ENCODE data around the gene ERGIC1. TPM values are rescaled to one million over a fixed set of nuclear protein-coding genes. Genes with fewer than 3 reads are reported as not detected.

The ERGIC1 gene
- total and polyA plus RNA-seq, 8 donors, result 54.5 to 293 (median 104) TPM

DNA sequence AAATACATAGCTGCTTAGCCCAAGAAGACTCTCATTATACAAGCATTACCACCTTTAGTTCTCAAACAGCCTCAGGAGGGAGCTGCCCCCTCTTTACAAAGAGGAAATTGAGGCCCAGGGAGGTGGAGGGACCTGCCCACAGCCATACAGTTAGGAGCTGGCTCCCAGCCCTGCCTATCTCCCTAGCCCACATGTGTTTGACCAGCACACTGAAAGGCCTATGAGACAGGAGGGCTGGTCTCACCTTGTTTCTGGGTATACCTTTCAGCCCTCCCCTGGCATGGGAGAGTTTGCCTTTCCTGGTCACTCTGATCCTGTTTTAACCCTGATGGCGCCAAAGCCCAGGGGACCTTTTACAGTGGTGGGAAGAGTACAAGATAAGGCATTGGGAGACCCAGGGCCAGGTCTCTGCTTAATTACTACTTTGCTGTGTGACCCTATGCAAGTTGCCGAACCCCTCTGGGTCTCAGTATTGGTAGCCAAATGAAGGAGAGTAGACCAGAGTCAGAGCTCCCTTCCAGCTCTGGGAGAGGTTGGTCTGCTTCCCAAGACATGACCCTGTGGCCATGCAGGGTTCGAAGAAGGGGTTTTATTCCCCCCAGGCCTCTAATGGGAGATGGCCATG, 64.3 kb downstream of the ERGIC1 start:
- intact Hi-C loops (cut with DNase I; ENCODE audit: low total_unique reads), result no loop called here
- Histone ChIP-seq H3K27me3 (no peaks in the 10 kb centered on the region), H3K27ac (peak overlapping the region; percentile 20 to 98 (median 93)), H3K4me1 (peaks cover 38 to 90% (median 60%) of the 10 kb centered on the region in 4 donors), H3K4me3 (no peak overlapping the region), H3K36me3 (peaks cover 7 to 35% (median 18%) of the 10 kb centered on the region in 4 donors), H3K9me3 (no peaks in the 10 kb centered on the region)
- DNase-seq, result no peak
- WGBS, 5 donors, result 79 to 96% (median 87%) methylated on average over 3 of the region's 3 CpGs
- TF ChIP-seq POLR2AphosphoS5 (IDR thresholded peaks at IDR 0.05), result no peak
- TF ChIP-seq EP300 (IDR thresholded peaks at IDR 0.05), result no peak
- no peak for TF ChIP-seq POLR2A (IDR thresholded peaks at IDR 0.05)
- TF ChIP-seq, protein P1, sequence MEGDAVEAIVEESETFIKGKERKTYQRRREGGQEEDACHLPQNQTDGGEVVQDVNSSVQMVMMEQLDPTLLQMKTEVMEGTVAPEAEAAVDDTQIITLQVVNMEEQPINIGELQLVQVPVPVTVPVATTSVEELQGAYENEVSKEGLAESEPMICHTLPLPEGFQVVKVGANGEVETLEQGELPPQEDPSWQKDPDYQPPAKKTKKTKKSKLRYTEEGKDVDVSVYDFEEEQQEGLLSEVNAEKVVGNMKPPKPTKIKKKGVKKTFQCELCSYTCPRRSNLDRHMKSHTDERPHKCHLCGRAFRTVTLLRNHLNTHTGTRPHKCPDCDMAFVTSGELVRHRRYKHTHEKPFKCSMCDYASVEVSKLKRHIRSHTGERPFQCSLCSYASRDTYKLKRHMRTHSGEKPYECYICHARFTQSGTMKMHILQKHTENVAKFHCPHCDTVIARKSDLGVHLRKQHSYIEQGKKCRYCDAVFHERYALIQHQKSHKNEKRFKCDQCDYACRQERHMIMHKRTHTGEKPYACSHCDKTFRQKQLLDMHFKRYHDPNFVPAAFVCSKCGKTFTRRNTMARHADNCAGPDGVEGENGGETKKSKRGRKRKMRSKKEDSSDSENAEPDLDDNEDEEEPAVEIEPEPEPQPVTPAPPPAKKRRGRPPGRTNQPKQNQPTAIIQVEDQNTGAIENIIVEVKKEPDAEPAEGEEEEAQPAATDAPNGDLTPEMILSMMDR (IDR thresholded peaks at IDR 0.05), result no peak

DNA sequence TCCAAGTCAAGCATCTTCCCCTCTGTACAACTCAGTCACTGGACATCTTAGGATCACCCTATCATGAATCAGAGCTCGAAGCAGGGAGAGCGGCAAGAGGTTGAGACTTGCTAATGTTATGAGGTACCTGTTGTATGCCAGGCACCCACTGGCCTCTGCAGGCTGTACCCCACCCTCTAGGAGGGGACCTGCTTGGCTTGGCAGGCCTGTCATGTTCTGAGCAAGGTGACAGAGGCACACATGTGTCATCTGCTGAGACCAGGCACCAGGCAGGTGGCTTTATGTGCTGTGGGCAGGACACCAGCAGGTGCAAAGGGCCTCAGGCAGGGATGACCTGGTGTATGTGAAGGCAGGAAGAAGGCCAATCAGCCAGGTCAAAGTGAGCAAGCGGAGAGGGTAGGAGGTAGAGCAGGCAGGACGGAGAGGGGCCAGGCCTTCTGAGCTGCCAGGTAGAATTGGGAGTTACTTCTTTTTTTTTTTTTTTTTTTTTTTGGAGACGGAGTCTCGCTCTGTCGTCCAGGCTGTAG, 64.9 kb downstream of the ERGIC1 start:
- DNase-seq, result no peak
- Histone ChIP-seq H3K9me3 (no peaks in the 10 kb centered on the region), H3K27me3 (no peaks in the 10 kb centered on the region), H3K4me1 (peaks cover 44 to 94% (median 64%) of the 10 kb centered on the region in 4 donors), H3K36me3 (peaks cover 7 to 35% (median 18%) of the 10 kb centered on the region in 4 donors), H3K4me3 (no peak overlapping the region), H3K27ac (peak overlapping the region; percentile 20 to 98 (median 93))
- TF ChIP-seq POLR2AphosphoS5 (IDR thresholded peaks at IDR 0.05) (no peak), POLR2A (IDR thresholded peaks at IDR 0.05) (no peak), EP300 (IDR thresholded peaks at IDR 0.05) (no peak)
- TF ChIP-seq, protein P1 (IDR thresholded peaks at IDR 0.05), result no peak
- intact Hi-C loops (cut with DNase I; ENCODE audit: low total_unique reads), result no loop called here
- 92 to 99% (median 95%) methylated on average over 6 to 7 of the region's 7 CpGs for WGBS, 5 donors

DNA sequence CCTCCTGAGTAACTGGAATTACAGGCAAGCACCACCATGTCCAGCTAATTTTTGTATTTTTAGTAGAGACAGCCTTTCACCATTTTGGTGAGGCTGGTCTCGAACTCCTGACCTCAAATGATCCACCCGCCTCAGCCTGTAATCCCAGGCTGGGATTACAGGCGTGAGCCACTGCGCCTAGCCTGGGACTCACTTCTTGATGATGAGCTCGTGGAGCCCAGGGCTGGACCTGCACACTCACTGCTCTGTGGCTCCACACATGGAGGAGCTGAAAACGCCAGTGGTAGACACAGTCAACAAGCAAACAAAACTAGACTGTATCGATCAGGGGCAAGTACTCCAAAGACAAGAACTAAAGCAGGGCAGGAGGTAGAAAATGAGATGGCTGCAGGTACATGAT, 65.4 kb downstream of the ERGIC1 start:
- H3K4me1 ChIP-seq, result peaks cover 47 to 98% (median 69%) of the 10 kb centered on the region in 4 donors
- WGBS, 5 donors, result 76 to 92% (median 85%) methylated on average over 7 of the region's 7 CpGs
- no peak for DNase-seq

DNA sequence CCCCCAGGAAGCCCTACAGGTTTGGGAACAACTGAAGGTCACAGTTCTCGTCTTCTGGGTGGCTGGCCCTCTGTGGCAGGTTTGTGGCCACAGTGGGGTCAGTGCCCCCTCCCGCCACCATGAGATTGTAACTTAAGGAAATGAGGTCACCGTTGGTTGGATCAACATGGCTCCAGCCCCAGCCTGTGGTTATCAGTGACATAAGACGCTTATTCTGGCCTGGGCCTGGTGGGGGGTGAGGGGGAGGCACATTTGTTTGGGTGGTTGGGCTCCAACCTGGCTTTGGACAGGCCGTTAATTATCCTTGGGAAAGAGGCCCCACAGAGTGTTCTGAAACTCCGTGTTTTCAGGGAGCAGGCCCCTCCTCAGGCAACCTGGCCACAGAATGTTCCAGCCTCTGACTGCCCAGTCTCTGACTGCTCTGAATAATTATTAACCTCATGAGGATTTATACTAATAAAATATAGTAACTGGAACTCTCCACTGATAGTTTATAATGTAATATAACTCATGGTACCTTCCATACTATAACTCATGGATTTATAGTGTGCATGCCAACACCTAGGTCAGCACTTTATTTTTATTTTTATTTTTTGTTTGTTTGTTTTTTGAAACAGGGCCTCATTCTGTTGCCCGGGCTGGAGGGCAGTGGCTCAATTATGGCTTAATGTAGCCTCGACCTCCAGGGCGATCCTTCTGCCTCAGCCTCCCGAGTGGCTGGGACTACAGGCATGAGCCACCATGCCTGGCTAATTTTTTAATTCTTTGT, 67.1 kb downstream of the ERGIC1 start:
- peaks cover 58 to 96% (median 83%) of the 10 kb centered on the region in 4 donors for H3K4me1 ChIP-seq
- intact Hi-C loops (cut with DNase I; ENCODE audit: low total_unique reads), result no loop called here
- no peaks in the 10 kb centered on the region for H3K9me3 ChIP-seq
- TF ChIP-seq EP300 (IDR thresholded peaks at IDR 0.05) (peak; percentile 85), POLR2A (IDR thresholded peaks at IDR 0.05) (no peak), POLR2AphosphoS5 (IDR thresholded peaks at IDR 0.05) (peak; percentile 55 to 78 (median 69))
- TF ChIP-seq, protein P1 (IDR thresholded peaks at IDR 0.05), result no peak
- no peak overlapping the region for H3K4me3 ChIP-seq
- H3K27me3 ChIP-seq, result no peaks in the 10 kb centered on the region
- DNase-seq, result peak; percentile 74 to 83
- H3K27ac ChIP-seq, result peak overlapping the region; percentile 68 to 98 (median 93)
- WGBS, 5 donors, result 36 to 53% (median 43%) methylated on average over 10 of the region's 10 CpGs
- H3K36me3 ChIP-seq, result peaks cover 7 to 32% (median 18%) of the 10 kb centered on the region in 4 donors

More for the DNA sequence above, 65.4 kb downstream of the ERGIC1 start:
- H3K27ac ChIP-seq, result peak overlapping the region in 4 of 5 donors; percentile 92 to 98 (median 94)
- H3K36me3 ChIP-seq, result peaks cover 7 to 35% (median 18%) of the 10 kb centered on the region in 4 donors
- no peak for TF ChIP-seq POLR2AphosphoS5 (IDR thresholded peaks at IDR 0.05)
- TF ChIP-seq, protein P1 (IDR thresholded peaks at IDR 0.05), result no peak
- no peak for TF ChIP-seq EP300 (IDR thresholded peaks at IDR 0.05)
- TF ChIP-seq POLR2A (IDR thresholded peaks at IDR 0.05), result no peak
- intact Hi-C loops (cut with DNase I; ENCODE audit: low total_unique reads), result no loop called here
- H3K4me3 ChIP-seq, result no peak overlapping the region
- H3K27me3 ChIP-seq, result no peaks in the 10 kb centered on the region
- H3K9me3 ChIP-seq, result no peaks in the 10 kb centered on the region

All from stomach (tissue), 9 donors.